Suppressor macrophage treated with lipopolysaccharide for 4 hours (primary cell): Measurements from ENCODE around the gene DNAJB4.
"Not testable (repeated sequence)": the region's sequence is repeated elsewhere in the genome, so short reads cannot be mapped to it uniquely, and the experiment has no call there.

Experiments used
- DNase-seq: peaks from one replicate; pipeline ENCODE4 v3.0.0-alpha.2; 2020

DNAJB4 gene

GRCh38 chr1:77991638-77992037, 13.1 kb upstream of the DNAJB4 start:
- DNase-seq = no peak

GRCh38 chr1:77994117-77994705, 10.5 kb upstream of the DNAJB4 start:
- no peak for DNase-seq

- no peak for DNase-seq
These were observed 8.0 kb upstream of the DNAJB4 start for GRCh38 chr1:77996734-77997133.

GRCh38 chr1:78000536-78000935, 4.2 kb upstream of the DNAJB4 start:
- DNase-seq = not testable (repeated sequence)

- DNase-seq = peak; percentile 38
These were observed 1.5 kb upstream of the DNAJB4 start for GRCh38 chr1:78003070-78003746.

- DNase-seq = peak; percentile 75
These were observed 639 bp upstream of the DNAJB4 start for GRCh38 chr1:78003882-78004718.

- DNase-seq = no peak
These were observed 646 bp downstream of the DNAJB4 start for GRCh38 chr1:78005448-78005722.

- DNase-seq = peak; percentile 58
These were observed 1.0 kb downstream of the DNAJB4 start for GRCh38 chr1:78005755-78006154.

GRCh38 chr1:78006521-78006920, 1.8 kb downstream of the DNAJB4 start:
- DNase-seq = no peak

GRCh38 chr1:78007677-78008341, 3.1 kb downstream of the DNAJB4 start:
- no peak for DNase-seq

- no peak for DNase-seq
These were observed 4.5 kb downstream of the DNAJB4 start for GRCh38 chr1:78009276-78009675.

- DNase-seq = no peak
These were observed 5.1 kb downstream of the DNAJB4 start for GRCh38 chr1:78009836-78010235.

- no peak for DNase-seq
These were observed 6.3 kb downstream of the DNAJB4 start for GRCh38 chr1:78011050-78011449.

GRCh38 chr1:78015148-78015547, 10.4 kb downstream of the DNAJB4 start:
- no peak for DNase-seq

- DNase-seq = no peak
These were observed 14.3 kb downstream of the DNAJB4 start for GRCh38 chr1:78019024-78019423.

- DNase-seq = not testable (repeated sequence)
These were observed 16.4 kb downstream of the DNAJB4 start for GRCh38 chr1:78021134-78021533.

- no peak for DNase-seq
These were observed 25.1 kb downstream of the DNAJB4 start for GRCh38 chr1:78029793-78030192.

- no peak for DNase-seq
These were observed 28.5 kb downstream of the DNAJB4 start for GRCh38 chr1:78032996-78033796.

- DNase-seq = no peak
These were observed 29.0 kb downstream of the DNAJB4 start for GRCh38 chr1:78033797-78034172.

GRCh38 chr1:78035121-78035520, 30.4 kb downstream of the DNAJB4 start:
- DNase-seq = no peak

GRCh38 chr1:78036450-78036849, 31.7 kb downstream of the DNAJB4 start:
- no peak for DNase-seq

- no peak for DNase-seq
These were observed 33.3 kb downstream of the DNAJB4 start for GRCh38 chr1:78038071-78038470.

- no peak for DNase-seq
These were observed 33.8 kb downstream of the DNAJB4 start for GRCh38 chr1:78038491-78038939.
